Astrocyte (in vitro differentiated cells and primary cell): ENCODE data around the gene MYOCOS. TPM values are rescaled to one million over a fixed set of nuclear protein-coding genes. Genes with fewer than 3 reads are reported as not detected.

Source experiments
- DNase-seq: peaks from one replicate; pipeline ENCODE4 v3.0.0-alpha.2; 2010; ENCODE audit warnings: low read depth
- FAIRE-seq: peaks from 2 replicates; lab custom pipeline; 2011; peaks lifted over from hg19 to GRCh38; lab: Jason Lieb, UNC
- H2AFZ ChIP-seq: 2 replicates; pipeline ENCODE4 v1.6.0; 2012; ENCODE audit warnings: low read depth, low read length, inconsistent platforms
- H3K27ac ChIP-seq: 2 replicates; pipeline ENCODE4 v1.5.1; 2011; ENCODE audit warnings: low read depth, low read length, inconsistent platforms
- H3K27me3 ChIP-seq: 2 replicates; pipeline ENCODE4 v1.6.0; 2011; ENCODE audit warnings: low read length, inconsistent platforms; ENCODE audit not compliant: insufficient read depth
- H3K36me3 ChIP-seq: 2 replicates; pipeline ENCODE4 v1.5.1; 2011; ENCODE audit warnings: low read length, inconsistent platforms; ENCODE audit not compliant: insufficient read depth
- H3K4me1 ChIP-seq: 2 replicates; pipeline ENCODE4 v1.5.1; 2011; ENCODE audit warnings: low read length, inconsistent platforms; ENCODE audit not compliant: insufficient read depth
- H3K4me2 ChIP-seq: 2 replicates; pipeline ENCODE4 v1.6.0; 2012; ENCODE audit warnings: low read length, inconsistent platforms
- H3K4me3 ChIP-seq: 2 replicates; pipeline ENCODE4 v1.5.1; 2011; ENCODE audit warnings: low read depth, mild to moderate bottlenecking, low read length, inconsistent platforms; ENCODE audit not compliant: insufficient read depth
- H3K79me2 ChIP-seq: 2 replicates; pipeline ENCODE4 v1.6.0; 2012; ENCODE audit warnings: mild to moderate bottlenecking, low read length, inconsistent platforms; ENCODE audit not compliant: insufficient read depth
- H3K9ac ChIP-seq: 2 replicates; pipeline ENCODE4 v1.6.0; 2012; ENCODE audit warnings: mild to moderate bottlenecking, low read length, inconsistent platforms
- H3K9me3 ChIP-seq: 2 replicates; pipeline ENCODE4 v1.5.1; 2012; ENCODE audit warnings: low read depth, mild to moderate bottlenecking, low read length, inconsistent platforms; ENCODE audit not compliant: insufficient read depth
- H4K20me1 ChIP-seq: 2 replicates; pipeline ENCODE4 v1.6.0; 2012; ENCODE audit warnings: low read length, inconsistent platforms; ENCODE audit not compliant: insufficient read depth
- H3K27ac Mint-ChIP-seq: one replicate; pipeline ENCODE4 v1.8.0; 2021; ENCODE audit warnings: mild to moderate bottlenecking, mixed read lengths; ENCODE audit not compliant: unreplicated experiment
- H3K27me3 Mint-ChIP-seq: one replicate; pipeline ENCODE4 v1.8.0; 2021; ENCODE audit warnings: low read depth, mixed read lengths; ENCODE audit not compliant: unreplicated experiment
- H3K36me3 Mint-ChIP-seq: one replicate; pipeline ENCODE4 v1.8.0; 2021; ENCODE audit warnings: low read depth, mixed read lengths; ENCODE audit not compliant: unreplicated experiment
- H3K4me1 Mint-ChIP-seq: one replicate; pipeline ENCODE4 v1.8.0; 2021; ENCODE audit warnings: low read depth, mixed read lengths; ENCODE audit not compliant: unreplicated experiment
- H3K4me3 Mint-ChIP-seq: one replicate; pipeline ENCODE4 v1.8.0; 2021; ENCODE audit warnings: mild to moderate bottlenecking, moderate library complexity, mixed read lengths; ENCODE audit not compliant: unreplicated experiment
- H3K9me3 Mint-ChIP-seq: one replicate; pipeline ENCODE4 v1.8.0; 2021; ENCODE audit warnings: mild to moderate bottlenecking, mixed read lengths; ENCODE audit not compliant: unreplicated experiment
- CTCF ChIP-seq: IDR thresholded peaks from 2 replicates; pipeline ENCODE4 v1.5.1; 2011; ENCODE audit warnings: low read depth, mild to moderate bottlenecking, inconsistent platforms, low read length, moderate library complexity; ENCODE audit not compliant: insufficient read depth
- EZH2 ChIP-seq: IDR thresholded peaks from 2 replicates; pipeline ENCODE4 v1.6.1; 2012; ENCODE audit warnings: mild to moderate bottlenecking, low read length, inconsistent platforms; ENCODE audit not compliant: insufficient read depth
- total RNA-seq: library from RNA; stranded (reverse); gene quantifications from 2 replicates; pipeline ENCODE4 v1.2.1, GENCODE V29; 2021

The MYOCOS gene
- total RNA-seq, 1 donor from 2014 or later = not detected

GRCh38 chr1:171652234-171652822 is 30.3 kb downstream of the MYOCOS start, which contains the start of gene MYOC:
Gene MYOC (minus strand): TSS chr1:171652688. CDS start chr1:171652611, 77 bp downstream.
- no peaks in the 10 kb centered on the region for H3K9me3 Mint-ChIP-seq
- Histone ChIP-seq H4K20me1 (no peaks in the 10 kb centered on the region), H2AFZ (no peak within 1 kb of the TSS), H3K9ac (no peak within 1 kb of the TSS), H3K4me2 (no peak within 1 kb of the TSS), H3K36me3 (no peaks in the 10 kb centered on the region), H3K4me3 (no peak within 1 kb of the TSS), H3K4me1 (no peaks in the 10 kb centered on the region), H3K79me2 (no peaks in the 10 kb centered on the region), H3K9me3 (no peaks in the 10 kb centered on the region), H3K27me3 (peaks cover 3% of the 10 kb centered on the region), H3K27ac (no peak within 1 kb of the TSS)
- H3K27me3 Mint-ChIP-seq = no peaks in the 10 kb centered on the region
- no peak within 1 kb of the TSS for H3K27ac Mint-ChIP-seq
- peaks cover 16% of the 10 kb centered on the region for H3K4me1 Mint-ChIP-seq
- FAIRE-seq = no peak
- DNase-seq = no peak
- TF ChIP-seq EZH2 (no peak), CTCF (no peak)
- H3K4me3 Mint-ChIP-seq = no peak within 1 kb of the TSS
- H3K36me3 Mint-ChIP-seq = no peaks in the 10 kb centered on the region

DNA sequence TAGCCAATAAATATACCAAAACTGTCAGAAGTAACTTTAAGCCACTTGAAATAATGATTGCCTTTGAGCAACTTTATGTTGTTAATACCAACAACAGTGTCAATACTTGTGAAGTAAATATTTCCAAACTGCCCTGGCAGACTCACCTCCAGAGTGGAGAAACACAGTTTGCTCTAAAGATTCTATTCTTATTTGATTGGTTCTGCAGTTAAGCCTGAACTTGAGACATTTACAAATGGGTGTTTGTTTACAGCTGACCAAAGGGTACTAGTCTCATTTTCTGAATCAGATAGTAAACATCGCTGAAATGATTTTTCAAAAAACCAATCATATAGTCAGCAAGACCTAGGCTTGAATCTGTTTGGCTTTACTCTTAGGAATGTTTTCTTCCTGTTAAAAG is 31.8 kb downstream of the MYOCOS start:
- H3K4me1 ChIP-seq = no peaks in the 10 kb centered on the region
- Mint-ChIP-seq H3K27me3 (no peaks in the 10 kb centered on the region), H3K4me1 (peaks cover 16% of the 10 kb centered on the region), H3K9me3 (no peaks in the 10 kb centered on the region), H3K27ac (no peak overlapping the region), H3K4me3 (no peak overlapping the region), H3K36me3 (no peaks in the 10 kb centered on the region)
- no peak for TF ChIP-seq CTCF
- TF ChIP-seq EZH2 = no peak
- FAIRE-seq (no peak), DNase-seq (no peak)
- no peaks in the 10 kb centered on the region for H3K79me2 ChIP-seq
- no peaks in the 10 kb centered on the region for H3K36me3 ChIP-seq
- no peaks in the 10 kb centered on the region for H3K9me3 ChIP-seq
- H2AFZ ChIP-seq = no peak overlapping the region
- H3K9ac ChIP-seq = no peak overlapping the region
- peaks cover 3% of the 10 kb centered on the region for H3K27me3 ChIP-seq
- H3K4me2 ChIP-seq = peak overlapping the region; percentile 40
- no peak overlapping the region for H3K4me3 ChIP-seq
- no peaks in the 10 kb centered on the region for H4K20me1 ChIP-seq
- H3K27ac ChIP-seq = no peak overlapping the region

- no peak overlapping the region for H3K27ac ChIP-seq
- H3K4me3 ChIP-seq = no peak overlapping the region
- DNase-seq (peak; percentile 65), FAIRE-seq (peak; percentile 13)
- Mint-ChIP-seq H3K4me1 (peaks cover 16% of the 10 kb centered on the region), H3K9me3 (no peaks in the 10 kb centered on the region), H3K27me3 (no peaks in the 10 kb centered on the region), H3K36me3 (no peaks in the 10 kb centered on the region), H3K4me3 (no peak overlapping the region), H3K27ac (no peak overlapping the region)
- H3K9ac ChIP-seq = no peak overlapping the region
- H4K20me1 ChIP-seq = no peaks in the 10 kb centered on the region
- H2AFZ ChIP-seq = peak overlapping the region; percentile 64
- H3K36me3 ChIP-seq = no peaks in the 10 kb centered on the region
- peak overlapping the region; percentile 40 for H3K4me2 ChIP-seq
- no peaks in the 10 kb centered on the region for H3K9me3 ChIP-seq
- TF ChIP-seq EZH2 (no peak), CTCF (no peak)
- peaks cover 3% of the 10 kb centered on the region for H3K27me3 ChIP-seq
- no peaks in the 10 kb centered on the region for H3K79me2 ChIP-seq
- H3K4me1 ChIP-seq = no peaks in the 10 kb centered on the region
These were observed 32.3 kb downstream of the MYOCOS start for GRCh38 chr1:171654201-171654941.
